GM12878 (cell line): ENCODE data around the gene PDCD1LG2. TPM values are rescaled to one million over a fixed set of nuclear protein-coding genes. Genes with fewer than 3 reads are reported as not detected.

ENCODE experiments used
- ATAC-seq: fragments of 200-7000 bp; cut with Tn5 transposase; 3 replicates; pipeline ENCODE4 v1.9.1; 2020; ENCODE audit warnings: mild to moderate bottlenecking, moderate library complexity
- BruUV-seq: library from RNA; stranded (reverse); fragments of 400-500 nt; replicated peaks from 2 replicates; lab custom pipeline; 2021; lab: Mats Ljungman, UMichigan
- CTCF ChIA-PET: fragments of 300-600 bp; sonication (Branson Sonifier 250); formaldehyde crosslinking; extraction: SDS; loops from one replicate; lab custom pipeline; 2021; ENCODE audit warnings: inconsistent platforms; lab: Yijun Ruan, JAX
- POLR2A ChIA-PET: fragments of 350-600 bp; formaldehyde crosslinking; extraction: SDS; loops from one replicate; lab custom pipeline; 2021; ENCODE audit warnings: inconsistent platforms; lab: Charles Lee
- RAD21 ChIA-PET: fragments of 300-600 bp; sonication (Branson Sonifier 250); formaldehyde crosslinking; loops from one replicate; lab custom pipeline; 2023; ENCODE audit warnings: antibody characterized with exemption; ENCODE audit not compliant: unreplicated experiment; lab: Charles Lee
- SMC1A ChIA-PET: fragments of 300-600 bp; sonication (Branson Sonifier 250); formaldehyde crosslinking; loops from one replicate; lab custom pipeline; 2023; ENCODE audit not compliant: unreplicated experiment, uncharacterized antibody; lab: Charles Lee
- DNase-seq: peaks from one replicate; pipeline ENCODE4 v3.0.0-alpha.2; 2011; ENCODE audit warnings: low read depth, low spot score
- FAIRE-seq: peaks from 3 replicates; lab custom pipeline; 2011; peaks lifted over from hg19 to GRCh38; lab: Jason Lieb, UNC
- H2AFZ ChIP-seq: 2 replicates; pipeline ENCODE4 v1.6.0; 2011; ENCODE audit warnings: low read depth, low read length, control low read depth; ENCODE audit not compliant: control insufficient read depth
- H3K27ac ChIP-seq: 2 replicates; pipeline ENCODE4 v1.5.1; 2011; ENCODE audit warnings: control low read depth; ENCODE audit not compliant: control insufficient read depth, insufficient read depth
- H3K27me3 ChIP-seq, 2 experiments: replicated peaks in 1 of 2; 2 replicates each; pipeline versions ENCODE4 v1.6.0 to v1.6.1; 2011; ENCODE audit warnings: low read length in 1 of 2; ENCODE audit not compliant: control insufficient read depth in 2 of 2, insufficient read depth in 2 of 2
- H3K36me3 ChIP-seq, 2 experiments: 2 replicates each; pipeline ENCODE4 v1.5.1; 2011; ENCODE audit warnings: low read length in 1 of 2; ENCODE audit not compliant: control insufficient read depth in 2 of 2, insufficient read depth in 2 of 2
- H3K4me1 ChIP-seq: 2 replicates; pipeline ENCODE4 v1.6.1; 2011; ENCODE audit warnings: mild to moderate bottlenecking, low read length, moderate library complexity, mixed read lengths; ENCODE audit not compliant: control insufficient read depth, insufficient read depth
- H3K4me2 ChIP-seq: 2 replicates; pipeline ENCODE4 v1.6.0; 2011; ENCODE audit warnings: control low read depth; ENCODE audit not compliant: control insufficient read depth, insufficient read depth
- H3K4me3 ChIP-seq: fragments of 200-600 bp; sonication (generic); 2 replicates; pipeline ENCODE4 v1.5.1; 2016
- H3K79me2 ChIP-seq: 2 replicates; pipeline ENCODE4 v1.6.0; 2011; ENCODE audit warnings: low read length; ENCODE audit not compliant: control insufficient read depth, insufficient read depth
- H3K9ac ChIP-seq: 2 replicates; pipeline ENCODE4 v1.8.0; 2011; ENCODE audit warnings: low read length, control low read depth, mixed read lengths; ENCODE audit not compliant: control insufficient read depth, insufficient read depth
- H3K9me3 ChIP-seq: replicated peaks from 3 replicates; pipeline ENCODE4 v1.5.1; 2011; ENCODE audit warnings: mild to moderate bottlenecking, low read length; ENCODE audit not compliant: control insufficient read depth, insufficient read depth
- H4K20me1 ChIP-seq: 2 replicates; pipeline ENCODE4 v1.6.0; 2011; ENCODE audit not compliant: control insufficient read depth, insufficient read depth
- BACH1 ChIP-seq: fragments of 450-650 bp; IDR thresholded peaks from 2 replicates; pipeline ENCODE4 v1.6.1; 2017; ENCODE audit warnings: mild to moderate bottlenecking, borderline replicate concordance
- CBFB ChIP-seq: IDR thresholded peaks from 2 replicates; pipeline ENCODE4 v1.6.1; 2016; ENCODE audit warnings: antibody characterized with exemption, low read depth
- CBX5 ChIP-seq: sonication (generic); IDR thresholded peaks from 2 replicates; pipeline ENCODE4 v1.6.1; 2016; ENCODE audit warnings: low read depth, moderate library complexity, mild to moderate bottlenecking, inconsistent platforms
- CREM ChIP-seq: IDR thresholded peaks from 2 replicates; pipeline ENCODE4 v1.6.1; 2014; ENCODE audit warnings: antibody characterized with exemption, low read depth
- EED ChIP-seq: sonication (generic); IDR thresholded peaks from 2 replicates; pipeline ENCODE4 v1.6.1; 2016; ENCODE audit warnings: antibody characterized with exemption, low read depth
- GABPA ChIP-seq: IDR thresholded peaks from 2 replicates; pipeline ENCODE4 v1.6.1; 2014; ENCODE audit warnings: antibody characterized with exemption, low read depth, mild to moderate bottlenecking, inconsistent platforms
- NFYB ChIP-seq: IDR thresholded peaks from 2 replicates; pipeline ENCODE4 v1.6.1; 2011; ENCODE audit warnings: low read depth, mild to moderate bottlenecking, low read length, improper control_type of control experiment, moderate library complexity; ENCODE audit not compliant: insufficient read depth
- PAX8 ChIP-seq: fragments of 450-650 bp; IDR thresholded peaks from 2 replicates; pipeline ENCODE4 v1.6.1; 2017; ENCODE audit warnings: mild to moderate bottlenecking, moderate library complexity
- RAD21 ChIP-seq: IDR thresholded peaks from 2 replicates; pipeline ENCODE4 v1.6.1; 2011; ENCODE audit warnings: mild to moderate bottlenecking, low read depth, low read length, moderate library complexity; ENCODE audit not compliant: insufficient read depth
- RAD51 ChIP-seq: fragments of 450-650 bp; IDR thresholded peaks from 2 replicates; pipeline ENCODE4 v1.6.1; 2016; ENCODE audit warnings: moderate library complexity, mild to moderate bottlenecking, inconsistent platforms
- SREBF2 ChIP-seq: IDR thresholded peaks from 2 replicates; pipeline ENCODE4 v1.6.1; 2012; ENCODE audit warnings: mild to moderate bottlenecking, low read length
- STAT1 ChIP-seq: fragments of 450-650 bp; conservative IDR thresholded peaks from 2 replicates; pipeline ENCODE4 v1.6.1; 2014; ENCODE audit warnings: antibody characterized with exemption, mild to moderate bottlenecking
- STAT3 ChIP-seq: IDR thresholded peaks from 2 replicates; pipeline ENCODE4 v1.6.1; 2011; ENCODE audit warnings: low read depth, low read length, improper control_type of control experiment
- TAF1 ChIP-seq: IDR thresholded peaks from 2 replicates; pipeline ENCODE4 v1.6.1; 2011; ENCODE audit warnings: mild to moderate bottlenecking, low read depth, low read length, borderline replicate concordance
- TCF3 ChIP-seq: IDR thresholded peaks from 2 replicates; pipeline ENCODE4 v1.6.1; 2012; ENCODE audit warnings: low read depth, mild to moderate bottlenecking, low read length, borderline replicate concordance; ENCODE audit not compliant: insufficient read depth
- TCF7 ChIP-seq: IDR thresholded peaks from 2 replicates; pipeline ENCODE4 v1.6.1; 2014; ENCODE audit warnings: antibody characterized with exemption, borderline replicate concordance
- WGBS: methylation state at CpG from one replicate; pipeline ENCODE4 v1.1.6; 2016; ENCODE audit warnings: low lambda C conversion rate; ENCODE audit not compliant: insufficient replicate concordance, insufficient coverage; ENCODE audit errors: missing lambda C conversion rate; 5-methylcytosine and 5-hydroxymethylcytosine counted together
- in situ Hi-C: fragments of 300-500 bp; cut with MboI; formaldehyde crosslinking; loops from 9 replicates; pipeline ENCODE4 v1.14.3; 2018; ENCODE audit warnings: mixed read lengths
- intact Hi-C: fragments of 100-400 bp; cut with micrococcal nuclease; formaldehyde crosslinking; loops from one replicate; pipeline ENCODE4 v1.14.2; 2022; ENCODE audit not compliant: unreplicated experiment
- polyA plus RNA-seq, 11 experiments: library from polyadenylated mRNA; depleted of rRNA in 4 of 11; unstranded in 6 of 11; stranded (reverse) in 5 of 11; fragments of >200 nt; fragmentation: Nextera tagmentation in 4 of 11; fragmentation: Illumina TruSeq in 1 of 11; extraction: Ambion mirVana in 4 of 11; extraction: Trizol in 1 of 11; gene quantifications; 1 replicate in 1 of 11; 2 replicates in 10 of 11; pipeline versions ENCODE4 v1.2.1 to v1.2.3, GENCODE V29; 2011 to 2016; ENCODE audit warnings: inconsistent platforms in 2 of 11, missing spikeins in 2 of 11, low read depth in 1 of 11
- total RNA-seq, 4 experiments: library from RNA; depleted of rRNA in 3 of 4; stranded (reverse); fragments of >200 nt in 3 of 4; fragmentation: Illumina TruSeq in 1 of 4; extraction: Trizol in 1 of 4; gene quantifications; 2 replicates each; pipeline versions ENCODE4 v1.2.1 to v1.2.3, GENCODE V29; 2013 to 2021
- TF ChIP-seq, protein P1 (sequence below): fragments of 450-650 bp; IDR thresholded peaks from 2 replicates; pipeline ENCODE4 v1.6.1; 2016; ENCODE audit warnings: mild to moderate bottlenecking, moderate library complexity, borderline replicate concordance
- TF ChIP-seq, protein P2 (sequence below): fragments of 450-650 bp; IDR thresholded peaks from 2 replicates; pipeline ENCODE4 v1.6.1; 2017; ENCODE audit warnings: mild to moderate bottlenecking, moderate library complexity

Gene PDCD1LG2
- total and polyA plus RNA-seq, 10 of the 15 experiments (the other 5 are each of a cell fraction or from before 2014, with no cell fraction given): 1.5 to 37.3 (median 3.0) TPM

DNA sequence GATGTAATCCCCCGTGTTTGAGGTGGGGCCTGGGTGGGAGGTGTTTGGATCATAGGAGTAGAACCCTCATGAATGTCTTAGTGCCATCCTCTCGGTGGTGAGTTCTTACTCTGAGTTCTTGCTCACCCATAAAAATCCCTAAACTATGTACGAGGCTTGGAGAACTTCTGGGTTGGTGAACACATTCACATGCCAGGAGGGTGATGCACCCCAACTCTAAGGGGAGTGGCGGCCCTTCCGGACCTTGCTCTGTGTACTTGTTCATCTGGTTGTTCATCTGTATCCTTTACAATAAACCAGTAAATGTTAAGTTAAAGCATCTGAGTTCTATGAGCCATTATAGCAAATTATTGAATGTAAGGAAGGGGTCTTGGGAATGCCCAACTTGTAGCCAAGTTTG lies 82.6 kb downstream of the PDCD1LG2 start:
- H3K27me3 ChIP-seq: no peaks in the 10 kb centered on the region
- peaks cover 8% of the 10 kb centered on the region for H3K79me2 ChIP-seq
- H4K20me1 ChIP-seq: no peaks in the 10 kb centered on the region
- RAD21 ChIA-PET: interaction anchor here (0.7 to 4.6 kb wide), 3 partner anchors 10 to 36 kb away, joined by 3 to 28 read pairs (median 6); partner anchors contain the start of gene RIC1
- H2AFZ ChIP-seq: no peak overlapping the region
- no peak for TF ChIP-seq RAD21
- TF ChIP-seq, protein P1, sequence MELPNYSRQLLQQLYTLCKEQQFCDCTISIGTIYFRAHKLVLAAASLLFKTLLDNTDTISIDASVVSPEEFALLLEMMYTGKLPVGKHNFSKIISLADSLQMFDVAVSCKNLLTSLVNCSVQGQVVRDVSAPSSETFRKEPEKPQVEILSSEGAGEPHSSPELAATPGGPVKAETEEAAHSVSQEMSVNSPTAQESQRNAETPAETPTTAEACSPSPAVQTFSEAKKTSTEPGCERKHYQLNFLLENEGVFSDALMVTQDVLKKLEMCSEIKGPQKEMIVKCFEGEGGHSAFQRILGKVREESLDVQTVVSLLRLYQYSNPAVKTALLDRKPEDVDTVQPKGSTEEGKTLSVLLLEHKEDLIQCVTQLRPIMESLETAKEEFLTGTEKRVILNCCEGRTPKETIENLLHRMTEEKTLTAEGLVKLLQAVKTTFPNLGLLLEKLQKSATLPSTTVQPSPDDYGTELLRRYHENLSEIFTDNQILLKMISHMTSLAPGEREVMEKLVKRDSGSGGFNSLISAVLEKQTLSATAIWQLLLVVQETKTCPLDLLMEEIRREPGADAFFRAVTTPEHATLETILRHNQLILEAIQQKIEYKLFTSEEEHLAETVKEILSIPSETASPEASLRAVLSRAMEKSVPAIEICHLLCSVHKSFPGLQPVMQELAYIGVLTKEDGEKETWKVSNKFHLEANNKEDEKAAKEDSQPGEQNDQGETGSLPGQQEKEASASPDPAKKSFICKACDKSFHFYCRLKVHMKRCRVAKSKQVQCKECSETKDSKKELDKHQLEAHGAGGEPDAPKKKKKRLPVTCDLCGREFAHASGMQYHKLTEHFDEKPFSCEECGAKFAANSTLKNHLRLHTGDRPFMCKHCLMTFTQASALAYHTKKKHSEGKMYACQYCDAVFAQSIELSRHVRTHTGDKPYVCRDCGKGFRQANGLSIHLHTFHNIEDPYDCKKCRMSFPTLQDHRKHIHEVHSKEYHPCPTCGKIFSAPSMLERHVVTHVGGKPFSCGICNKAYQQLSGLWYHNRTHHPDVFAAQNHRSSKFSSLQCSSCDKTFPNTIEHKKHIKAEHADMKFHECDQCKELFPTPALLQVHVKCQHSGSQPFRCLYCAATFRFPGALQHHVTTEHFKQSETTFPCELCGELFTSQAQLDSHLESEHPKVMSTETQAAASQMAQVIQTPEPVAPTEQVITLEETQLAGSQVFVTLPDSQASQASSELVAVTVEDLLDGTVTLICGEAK: no peak
- no peak for TF ChIP-seq BACH1
- TF ChIP-seq TAF1: no peak
- no peak for TF ChIP-seq RAD51
- no peak for TF ChIP-seq TCF7
- TF ChIP-seq STAT1: no peak
- TF ChIP-seq NFYB: no peak
- no peak for TF ChIP-seq PAX8
- TF ChIP-seq EED: no peak
- no peak for TF ChIP-seq STAT3
- no peak for TF ChIP-seq CBX5
- TF ChIP-seq SREBF2: no peak
- TF ChIP-seq, protein P2, sequence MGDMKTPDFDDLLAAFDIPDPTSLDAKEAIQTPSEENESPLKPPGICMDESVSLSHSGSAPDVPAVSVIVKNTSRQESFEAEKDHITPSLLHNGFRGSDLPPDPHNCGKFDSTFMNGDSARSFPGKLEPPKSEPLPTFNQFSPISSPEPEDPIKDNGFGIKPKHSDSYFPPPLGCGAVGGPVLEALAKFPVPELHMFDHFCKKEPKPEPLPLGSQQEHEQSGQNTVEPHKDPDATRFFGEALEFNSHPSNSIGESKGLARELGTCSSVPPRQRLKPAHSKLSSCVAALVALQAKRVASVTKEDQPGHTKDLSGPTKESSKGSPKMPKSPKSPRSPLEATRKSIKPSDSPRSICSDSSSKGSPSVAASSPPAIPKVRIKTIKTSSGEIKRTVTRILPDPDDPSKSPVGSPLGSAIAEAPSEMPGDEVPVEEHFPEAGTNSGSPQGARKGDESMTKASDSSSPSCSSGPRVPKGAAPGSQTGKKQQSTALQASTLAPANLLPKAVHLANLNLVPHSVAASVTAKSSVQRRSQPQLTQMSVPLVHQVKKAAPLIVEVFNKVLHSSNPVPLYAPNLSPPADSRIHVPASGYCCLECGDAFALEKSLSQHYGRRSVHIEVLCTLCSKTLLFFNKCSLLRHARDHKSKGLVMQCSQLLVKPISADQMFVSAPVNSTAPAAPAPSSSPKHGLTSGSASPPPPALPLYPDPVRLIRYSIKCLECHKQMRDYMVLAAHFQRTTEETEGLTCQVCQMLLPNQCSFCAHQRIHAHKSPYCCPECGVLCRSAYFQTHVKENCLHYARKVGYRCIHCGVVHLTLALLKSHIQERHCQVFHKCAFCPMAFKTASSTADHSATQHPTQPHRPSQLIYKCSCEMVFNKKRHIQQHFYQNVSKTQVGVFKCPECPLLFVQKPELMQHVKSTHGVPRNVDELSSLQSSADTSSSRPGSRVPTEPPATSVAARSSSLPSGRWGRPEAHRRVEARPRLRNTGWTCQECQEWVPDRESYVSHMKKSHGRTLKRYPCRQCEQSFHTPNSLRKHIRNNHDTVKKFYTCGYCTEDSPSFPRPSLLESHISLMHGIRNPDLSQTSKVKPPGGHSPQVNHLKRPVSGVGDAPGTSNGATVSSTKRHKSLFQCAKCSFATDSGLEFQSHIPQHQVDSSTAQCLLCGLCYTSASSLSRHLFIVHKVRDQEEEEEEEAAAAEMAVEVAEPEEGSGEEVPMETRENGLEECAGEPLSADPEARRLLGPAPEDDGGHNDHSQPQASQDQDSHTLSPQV: no peak
- no peak for TF ChIP-seq GABPA
- no peak for TF ChIP-seq TCF3
- TF ChIP-seq CBFB: no peak
- TF ChIP-seq CREM: no peak
- intact Hi-C loops: loop anchor here (5.0 to 10.0 kb wide), 6 partner anchors 156 to 851 kb away; partner anchors contain the start of genes AK3, JAK2 and PLGRKT
- SMC1A ChIA-PET: interaction anchor here (0.9 to 10.6 kb wide), 7 partner anchors 8 to 153 kb away, joined by 4 to 187 read pairs (median 4); partner anchors contain the start of genes CD274 and PLGRKT
- ATAC-seq (no peak), DNase-seq (no peak), FAIRE-seq (no peak)
- no peak overlapping the region for H3K4me2 ChIP-seq
- peak overlapping the region; percentile 31; the same call in 1 of the 2 replicates for H3K9ac ChIP-seq
- peaks cover 0 to 6% of the 10 kb centered on the region in 2 experiments; a peak in 1 of 4 replicates for H3K36me3 ChIP-seq
- no peak overlapping the region for H3K4me3 ChIP-seq
- 98% methylated on average over 5 of the region's 5 CpGs for WGBS
- BruUV-seq: no TSS peak
- peak overlapping the region; percentile 93; the same call in 1 of the 2 replicates for H3K27ac ChIP-seq
- POLR2A ChIA-PET: interaction anchor here (1.5 kb wide), 2 partner anchors 12 to 143 kb away, joined by 4 to 5 read pairs; partner anchors contain the start of gene CD274
- in situ Hi-C loops: loop anchor here (5.0 kb wide), 3 partner anchors 136 to 831 kb away; partner anchors contain the start of gene JAK2
- peaks cover 52% of the 10 kb centered on the region for H3K4me1 ChIP-seq
- CTCF ChIA-PET: interaction anchor here (1.2 to 1.6 kb wide), 2 partner anchors 8 to 239 kb away, joined by 3 to 8 read pairs; no protein-coding TSS in a partner anchor
- H3K9me3 ChIP-seq: no peaks in the 10 kb centered on the region
